ENCODE measurements around the gene CLEC1B. TPM values are rescaled to one million over a fixed set of nuclear protein-coding genes. Genes with fewer than 3 reads are reported as not detected.
A peak's percentile ranks its signal among the peaks of the same experiment; 100 is the strongest.
"Not testable (repeated sequence)": the region's sequence is repeated elsewhere in the genome, so short reads cannot be mapped to it uniquely, and the experiment has no call there.

CLEC1B gene
- total and polyA plus RNA-seq, 5 donors from 2014 or later, result 2.6 TPM; not detected in 4

DNA sequence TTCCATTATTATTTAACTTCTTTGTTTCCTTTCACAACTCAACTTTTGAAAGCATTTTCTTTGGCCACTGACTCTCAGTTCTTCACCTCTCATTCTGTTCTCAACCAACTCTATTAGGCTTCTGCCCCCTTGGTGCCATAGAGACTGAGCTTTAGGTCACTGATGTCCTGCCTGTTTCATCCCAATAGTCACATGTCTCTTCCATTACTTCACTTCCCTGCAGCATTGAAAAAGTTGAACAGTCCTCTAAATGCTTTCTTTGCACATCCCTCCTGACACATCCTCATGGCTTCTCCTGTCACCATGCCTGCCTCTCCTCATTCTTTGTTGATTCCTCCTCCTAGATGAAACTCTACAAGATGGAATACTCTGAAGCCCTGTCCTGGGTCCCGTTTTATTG lies 25.0 kb downstream of the CLEC1B start:
- H3K4me3 ChIP-seq (ENCODE audit: low read depth, low read length), result no peak overlapping the region
- peaks cover 11% of the 10 kb centered on the region for H3K27me3 ChIP-seq (ENCODE audit: control insufficient read depth, insufficient read depth, low read length)
- H3K4me1 ChIP-seq (ENCODE audit: control insufficient read depth, insufficient read depth, low read length, poor library complexity, severe bottlenecking), result no peaks in the 10 kb centered on the region
- peaks cover 0 to 3% of the 10 kb centered on the region in 2 experiments for H3K9me3 ChIP-seq (ENCODE audit: control insufficient read depth in 2 of 2, low read length in 2 of 2)
- no peak overlapping the region for H3K4me3 Mint-ChIP-seq
- H3K4me1 Mint-ChIP-seq, result no peaks in the 10 kb centered on the region
- peak overlapping the region in 1 of 3 donors; percentile 4 for H3K27ac Mint-ChIP-seq
- no peak for ATAC-seq (ENCODE audit: low read depth in 2 of 2)
- H3K36me3 Mint-ChIP-seq, result no peaks in the 10 kb centered on the region
- no peak overlapping the region for H3K27ac ChIP-seq (ENCODE audit: insufficient read depth, low read length, poor library complexity, severe bottlenecking)
- no peak for DNase-seq
- peaks cover 44% of the 10 kb centered on the region for H3K27me3 Mint-ChIP-seq
- no peaks in the 10 kb centered on the region for H3K36me3 ChIP-seq (ENCODE audit: control insufficient read depth, insufficient read depth, low read length)
- peaks cover 0 to 6% (median 1%) of the 10 kb centered on the region in 7 donors for H3K9me3 Mint-ChIP-seq

DNA sequence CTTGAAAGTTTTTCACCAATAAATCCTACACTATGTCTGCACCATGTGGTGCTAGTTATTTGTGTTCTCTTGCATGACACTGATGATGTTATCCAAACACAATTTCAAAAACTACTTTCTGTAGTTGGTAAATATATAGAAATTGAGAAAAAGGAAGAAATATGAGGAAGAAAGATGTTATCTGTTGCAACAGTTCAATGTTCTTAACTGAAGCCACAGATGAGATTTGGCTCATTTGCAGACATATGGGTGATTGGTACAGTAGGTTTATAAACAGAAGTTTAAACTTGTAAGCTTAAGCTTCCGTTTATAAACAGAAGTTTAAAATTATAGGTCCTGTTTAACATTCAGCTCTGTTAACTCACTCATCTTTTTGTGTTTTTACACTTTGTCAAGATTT lies 27.7 kb downstream of the CLEC1B start, which contains the start of gene CLEC12A:
CLEC12A (plus strand) TSS at position 229 of the 400 bp plus-strand sequence. CDS start 188 bp downstream, outside the sequence.
- no peak within 1 kb of the TSS for H3K4me3 Mint-ChIP-seq
- Histone ChIP-seq H3K9me3 (ENCODE audit: control insufficient read depth in 2 of 2, low read length in 2 of 2) (peaks cover 0 to 3% of the 10 kb centered on the region in 2 experiments), H3K4me3 (ENCODE audit: low read depth, low read length) (no peak within 1 kb of the TSS), H3K27me3 (ENCODE audit: control insufficient read depth, insufficient read depth, low read length) (peaks cover 11% of the 10 kb centered on the region), H3K27ac (ENCODE audit: insufficient read depth, low read length, poor library complexity, severe bottlenecking) (no peak within 1 kb of the TSS), H3K36me3 (ENCODE audit: control insufficient read depth, insufficient read depth, low read length) (no peaks in the 10 kb centered on the region), H3K4me1 (ENCODE audit: control insufficient read depth, insufficient read depth, low read length, poor library complexity, severe bottlenecking) (no peaks in the 10 kb centered on the region)
- peaks cover 0 to 6% (median 0%) of the 10 kb centered on the region in 7 donors for H3K9me3 Mint-ChIP-seq
- peaks cover 31% of the 10 kb centered on the region for H3K27me3 Mint-ChIP-seq
- no peaks in the 10 kb centered on the region for H3K4me1 Mint-ChIP-seq
- no peak within 1 kb of the TSS for H3K27ac Mint-ChIP-seq
- no peaks in the 10 kb centered on the region for H3K36me3 Mint-ChIP-seq
- ATAC-seq (ENCODE audit: low read depth in 2 of 2), result no peak
- no peak for DNase-seq

DNA sequence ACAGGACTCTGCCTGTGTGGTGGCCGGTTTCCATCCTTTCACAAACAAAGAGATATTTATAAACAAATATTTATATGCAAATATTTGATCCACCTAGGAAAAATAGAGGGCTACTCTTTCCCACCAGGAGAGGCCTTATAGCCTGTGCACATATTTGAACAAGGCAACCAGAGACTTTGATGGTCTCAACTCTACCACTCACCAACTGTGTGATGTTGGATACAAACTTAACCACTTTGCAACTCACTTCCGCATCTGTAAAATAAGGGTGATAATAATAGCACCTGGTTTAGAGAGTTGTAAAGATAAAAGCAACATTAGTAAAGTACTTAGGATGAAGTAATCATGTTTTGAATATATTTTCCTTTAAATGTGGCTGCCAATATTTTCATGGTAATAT lies 29.2 kb downstream of the CLEC1B start:
- H3K27me3 Mint-ChIP-seq, result peaks cover 20% of the 10 kb centered on the region
- H3K4me1 ChIP-seq (ENCODE audit: control insufficient read depth, insufficient read depth, low read length, poor library complexity, severe bottlenecking), result no peaks in the 10 kb centered on the region
- no peak overlapping the region for H3K27ac Mint-ChIP-seq
- no peak overlapping the region for H3K4me3 Mint-ChIP-seq
- no peaks in the 10 kb centered on the region for H3K36me3 Mint-ChIP-seq
- no peaks in the 10 kb centered on the region for H3K9me3 ChIP-seq (ENCODE audit: control insufficient read depth in 2 of 2, low read length in 2 of 2)
- peaks cover 11% of the 10 kb centered on the region for H3K27me3 ChIP-seq (ENCODE audit: control insufficient read depth, insufficient read depth, low read length)
- no peak for ATAC-seq (ENCODE audit: low read depth in 2 of 2)
- no peak for DNase-seq
- H3K9me3 Mint-ChIP-seq, result peaks cover 0 to 5% (median 0%) of the 10 kb centered on the region in 7 donors
- no peak overlapping the region for H3K27ac ChIP-seq (ENCODE audit: insufficient read depth, low read length, poor library complexity, severe bottlenecking)
- no peaks in the 10 kb centered on the region for H3K36me3 ChIP-seq (ENCODE audit: control insufficient read depth, insufficient read depth, low read length)
- H3K4me3 ChIP-seq (ENCODE audit: low read depth, low read length), result no peak overlapping the region
- H3K4me1 Mint-ChIP-seq, result no peaks in the 10 kb centered on the region

DNA sequence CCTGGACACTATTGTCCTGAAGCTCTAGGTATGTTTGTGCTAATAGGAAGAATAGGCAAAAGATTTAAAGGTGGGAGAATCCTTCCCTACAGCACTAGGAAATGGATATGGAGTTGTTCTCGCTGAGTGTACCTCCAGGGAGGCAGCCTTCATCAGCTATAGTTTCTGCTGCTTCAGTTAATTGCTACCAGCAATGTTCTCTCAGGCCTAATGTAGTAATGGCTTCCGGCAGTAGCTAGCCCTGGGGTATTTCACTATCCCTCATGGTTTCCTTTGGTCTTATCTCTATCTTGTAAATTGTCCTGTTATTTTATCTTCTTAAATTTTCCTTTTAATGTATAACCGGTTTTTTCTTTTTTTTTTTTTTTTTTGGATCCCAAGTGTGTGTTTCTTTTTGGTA lies 37.0 kb downstream of the CLEC1B start:
- DNase-seq, result no peak
- no peak for ATAC-seq (ENCODE audit: low read depth in 2 of 2)
- Mint-ChIP-seq H3K36me3 (no peaks in the 10 kb centered on the region), H3K27me3 (peaks cover 4% of the 10 kb centered on the region), H3K27ac (no peak overlapping the region), H3K4me1 (peaks cover 10 to 17% (median 15%) of the 10 kb centered on the region in 4 donors), H3K4me3 (no peak overlapping the region), H3K9me3 (peaks cover 0 to 2% (median 0%) of the 10 kb centered on the region in 7 donors)
- Histone ChIP-seq H3K36me3 (ENCODE audit: control insufficient read depth, insufficient read depth, low read length) (no peaks in the 10 kb centered on the region), H3K27me3 (ENCODE audit: control insufficient read depth, insufficient read depth, low read length) (no peaks in the 10 kb centered on the region), H3K4me3 (ENCODE audit: low read depth, low read length) (no peak overlapping the region), H3K9me3 (ENCODE audit: control insufficient read depth in 2 of 2, low read length in 2 of 2) (no peaks in the 10 kb centered on the region), H3K27ac (ENCODE audit: insufficient read depth, low read length, poor library complexity, severe bottlenecking) (no peak overlapping the region), H3K4me1 (ENCODE audit: control insufficient read depth, insufficient read depth, low read length, poor library complexity, severe bottlenecking) (no peaks in the 10 kb centered on the region)

DNA sequence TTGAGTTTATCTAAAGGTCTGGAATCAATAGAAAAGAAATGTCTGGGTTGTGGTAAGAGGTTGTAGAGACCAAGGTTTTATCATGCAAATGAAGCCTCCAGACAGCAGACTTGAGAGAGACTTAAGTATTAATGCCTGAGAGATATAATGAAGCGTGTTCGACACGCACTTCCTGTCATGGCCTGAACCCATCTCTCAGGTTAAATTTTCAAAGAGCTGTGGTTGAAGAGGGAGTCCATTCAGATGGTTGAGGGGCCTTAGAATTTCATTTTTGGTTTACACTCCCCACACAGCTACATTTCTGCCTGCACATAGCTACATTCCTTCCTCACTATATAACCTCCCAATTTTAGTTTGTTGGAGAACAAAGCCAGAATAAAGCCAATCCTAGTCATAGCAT lies 37.8 kb downstream of the CLEC1B start:
- no peaks in the 10 kb centered on the region for H3K36me3 Mint-ChIP-seq
- no peak overlapping the region for H3K4me3 Mint-ChIP-seq
- Histone ChIP-seq H3K9me3 (ENCODE audit: control insufficient read depth in 2 of 2, low read length in 2 of 2) (no peaks in the 10 kb centered on the region), H3K27ac (ENCODE audit: insufficient read depth, low read length, poor library complexity, severe bottlenecking) (no peak overlapping the region), H3K4me3 (ENCODE audit: low read depth, low read length) (no peak overlapping the region), H3K4me1 (ENCODE audit: control insufficient read depth, insufficient read depth, low read length, poor library complexity, severe bottlenecking) (no peaks in the 10 kb centered on the region), H3K36me3 (ENCODE audit: control insufficient read depth, insufficient read depth, low read length) (no peaks in the 10 kb centered on the region), H3K27me3 (ENCODE audit: control insufficient read depth, insufficient read depth, low read length) (no peaks in the 10 kb centered on the region)
- peaks cover 11 to 17% (median 15%) of the 10 kb centered on the region in 4 donors for H3K4me1 Mint-ChIP-seq
- ATAC-seq (ENCODE audit: low read depth in 2 of 2) (no peak), DNase-seq (no peak)
- no peak overlapping the region for H3K27ac Mint-ChIP-seq
- peaks cover 4% of the 10 kb centered on the region for H3K27me3 Mint-ChIP-seq
- H3K9me3 Mint-ChIP-seq, result peaks cover 0 to 2% (median 0%) of the 10 kb centered on the region in 7 donors

DNA sequence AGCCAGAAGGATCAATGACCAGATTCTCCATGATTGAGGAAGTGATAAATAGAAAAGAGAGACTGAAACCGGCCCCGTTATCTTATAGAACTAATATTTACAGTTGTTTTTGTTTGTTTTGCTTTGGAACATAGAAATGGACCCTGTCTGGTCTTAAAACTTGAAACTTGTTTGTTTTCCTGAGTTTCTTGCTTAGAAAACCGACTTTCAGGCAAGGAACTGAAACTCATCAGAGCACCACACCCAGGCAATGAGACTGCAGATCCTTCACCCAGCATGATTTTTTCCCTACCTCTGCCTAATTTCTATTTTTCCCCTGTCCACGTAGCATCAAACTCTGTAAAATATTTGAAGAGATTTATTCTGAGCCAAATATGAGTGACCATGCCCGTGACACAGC lies 38.3 kb downstream of the CLEC1B start:
- Histone ChIP-seq H3K4me3 (ENCODE audit: low read depth, low read length) (no peak overlapping the region), H3K9me3 (ENCODE audit: control insufficient read depth in 2 of 2, low read length in 2 of 2) (no peaks in the 10 kb centered on the region), H3K4me1 (ENCODE audit: control insufficient read depth, insufficient read depth, low read length, poor library complexity, severe bottlenecking) (no peaks in the 10 kb centered on the region), H3K27me3 (ENCODE audit: control insufficient read depth, insufficient read depth, low read length) (no peaks in the 10 kb centered on the region), H3K27ac (ENCODE audit: insufficient read depth, low read length, poor library complexity, severe bottlenecking) (no peak overlapping the region), H3K36me3 (ENCODE audit: control insufficient read depth, insufficient read depth, low read length) (no peaks in the 10 kb centered on the region)
- Mint-ChIP-seq H3K9me3 (peaks cover 0 to 2% (median 0%) of the 10 kb centered on the region in 7 donors), H3K4me3 (no peak overlapping the region), H3K27me3 (peaks cover 4% of the 10 kb centered on the region), H3K27ac (no peak overlapping the region), H3K4me1 (peaks cover 11 to 19% (median 17%) of the 10 kb centered on the region in 4 donors), H3K36me3 (no peaks in the 10 kb centered on the region)
- no peak for DNase-seq
- ATAC-seq (ENCODE audit: low read depth in 2 of 2), result no peak

DNA sequence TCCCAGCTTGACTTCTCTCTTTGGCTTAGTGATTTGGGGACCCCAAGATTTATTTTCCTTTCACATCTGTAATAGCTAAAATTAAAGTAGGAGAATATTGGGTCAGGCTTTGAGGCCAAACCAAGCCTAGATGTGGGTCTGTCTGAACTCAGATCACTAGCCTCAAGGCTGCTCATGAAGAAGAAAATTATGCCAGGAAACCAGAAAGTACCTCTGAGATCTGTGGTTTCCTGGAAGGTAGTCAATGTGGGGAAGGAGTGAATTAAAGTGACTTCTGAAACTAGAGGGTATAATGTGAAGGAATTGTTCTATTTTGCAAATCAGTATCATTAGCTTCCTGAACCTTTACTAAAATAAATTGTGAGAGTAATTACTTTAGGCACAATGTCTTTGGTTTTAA lies 41.1 kb downstream of the CLEC1B start:
- Mint-ChIP-seq H3K27ac (peak overlapping the region in 2 of 3 donors; percentile 43), H3K36me3 (no peaks in the 10 kb centered on the region), H3K9me3 (peaks cover 0 to 2% (median 0%) of the 10 kb centered on the region in 7 donors), H3K4me3 (no peak overlapping the region), H3K27me3 (peaks cover 4% of the 10 kb centered on the region), H3K4me1 (peaks cover 11 to 19% (median 17%) of the 10 kb centered on the region in 4 donors)
- ATAC-seq (ENCODE audit: low read depth in 2 of 2), result no peak
- no peaks in the 10 kb centered on the region for H3K9me3 ChIP-seq (ENCODE audit: control insufficient read depth in 2 of 2, low read length in 2 of 2)
- no peaks in the 10 kb centered on the region for H3K36me3 ChIP-seq (ENCODE audit: control insufficient read depth, insufficient read depth, low read length)
- H3K4me1 ChIP-seq (ENCODE audit: control insufficient read depth, insufficient read depth, low read length, poor library complexity, severe bottlenecking), result no peaks in the 10 kb centered on the region
- H3K27me3 ChIP-seq (ENCODE audit: control insufficient read depth, insufficient read depth, low read length), result no peaks in the 10 kb centered on the region
- DNase-seq, result peak in 1 of 3 donors; percentile 11
- no peak overlapping the region for H3K27ac ChIP-seq (ENCODE audit: insufficient read depth, low read length, poor library complexity, severe bottlenecking)
- H3K4me3 ChIP-seq (ENCODE audit: low read depth, low read length), result peak overlapping the region; percentile 26

DNA sequence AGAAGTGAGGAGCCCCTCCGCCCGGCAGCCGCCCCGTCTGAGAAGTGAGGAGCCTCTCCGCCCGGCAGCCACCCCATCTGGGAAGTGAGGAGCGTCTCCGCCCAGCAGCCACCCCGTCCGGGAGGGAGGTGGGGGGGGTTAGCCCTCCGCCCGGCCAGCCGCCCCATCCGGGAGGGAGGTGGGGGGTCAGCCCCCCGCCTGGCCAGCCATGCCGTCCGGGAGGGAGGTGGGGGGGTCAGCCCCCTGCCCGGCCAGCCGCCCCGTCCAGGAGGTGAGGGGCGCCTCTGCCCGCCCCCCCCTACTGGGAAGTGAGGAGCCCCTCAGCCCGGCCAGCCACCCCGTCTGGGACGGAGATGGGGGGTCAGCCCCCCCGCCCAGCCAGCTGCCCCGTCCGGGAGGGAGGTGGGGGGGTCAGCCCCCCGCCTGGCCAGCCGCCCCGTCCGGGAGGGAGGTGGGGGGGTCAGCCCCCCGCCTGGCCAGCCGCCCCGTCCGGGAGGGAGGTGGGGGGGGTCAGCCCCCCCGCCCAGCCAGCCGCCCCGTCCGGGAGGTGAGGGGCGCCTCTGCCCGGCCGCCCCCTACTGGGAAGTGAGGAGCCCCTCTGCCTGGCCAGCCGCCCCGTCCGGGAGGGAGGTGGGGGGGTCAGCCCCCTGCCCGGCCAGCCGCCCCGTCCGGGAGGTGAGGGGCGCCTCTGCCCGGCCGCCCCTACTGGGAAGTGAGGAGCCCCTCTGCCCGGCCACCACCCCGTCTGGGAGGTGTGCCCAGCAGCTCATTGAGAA lies 45.8 kb downstream of the CLEC1B start:
- ATAC-seq (ENCODE audit: low read depth in 2 of 2); H3K27ac ChIP-seq (ENCODE audit: insufficient read depth, low read length, poor library complexity, severe bottlenecking); H3K36me3 Mint-ChIP-seq; H3K4me3 ChIP-seq (ENCODE audit: low read depth, low read length); H3K27ac Mint-ChIP-seq; H3K36me3 ChIP-seq (ENCODE audit: control insufficient read depth, insufficient read depth, low read length); H3K4me3 Mint-ChIP-seq; H3K9me3 Mint-ChIP-seq; H3K27me3 ChIP-seq (ENCODE audit: control insufficient read depth, insufficient read depth, low read length); H3K9me3 ChIP-seq (ENCODE audit: control insufficient read depth in 2 of 2, low read length in 2 of 2); H3K27me3 Mint-ChIP-seq; DNase-seq: not testable (repeated sequence)
- peaks cover 26 to 45% (median 36%) of the 10 kb centered on the region in 4 donors for H3K4me1 Mint-ChIP-seq
- peaks cover 23% of the 10 kb centered on the region for H3K4me1 ChIP-seq (ENCODE audit: control insufficient read depth, insufficient read depth, low read length, poor library complexity, severe bottlenecking)
